ENCODE measurements around the gene RIC3. TPM values are rescaled to one million over a fixed set of nuclear protein-coding genes. Genes with fewer than 3 reads are reported as not detected.

Gene RIC3
- polyA plus RNA-seq, 4 donors: 8.6 to 19.2 (median 16.3) TPM

GRCh38 chr11:8070417-8071115, 98.3 kb downstream of the RIC3 start:
- no peak for DNase-seq (ENCODE audit: low read depth in 4 of 4, low spot score in 2 of 4)

- no peak for DNase-seq (ENCODE audit: low read depth in 4 of 4, low spot score in 2 of 4)
Observed at GRCh38 chr11:8069771-8070170, 99.1 kb downstream of the RIC3 start.

GRCh38 chr11:8068605-8069221, 100.1 kb downstream of the RIC3 start:
- DNase-seq (ENCODE audit: low read depth in 4 of 4, low spot score in 2 of 4): no peak

GRCh38 chr11:8067929-8068575, 100.8 kb downstream of the RIC3 start:
- DNase-seq (ENCODE audit: low read depth in 4 of 4, low spot score in 2 of 4): no peak

- DNase-seq (ENCODE audit: low read depth in 4 of 4, low spot score in 2 of 4): no peak
Observed at GRCh38 chr11:8067567-8067928, 101.3 kb downstream of the RIC3 start.

GRCh38 chr11:8066911-8067455, 101.8 kb downstream of the RIC3 start:
- no peak for DNase-seq (ENCODE audit: low read depth in 4 of 4, low spot score in 2 of 4)

GRCh38 chr11:8066036-8066910, 102.6 kb downstream of the RIC3 start:
- DNase-seq (ENCODE audit: low read depth in 4 of 4, low spot score in 2 of 4): no peak

- no peak for DNase-seq (ENCODE audit: low read depth in 4 of 4, low spot score in 2 of 4)
Observed at GRCh38 chr11:8065031-8065430, 103.8 kb downstream of the RIC3 start.

- DNase-seq (ENCODE audit: low read depth in 4 of 4, low spot score in 2 of 4): no peak
Observed at GRCh38 chr11:8063324-8063723, 105.5 kb downstream of the RIC3 start.

GRCh38 chr11:8062781-8063257, 106.0 kb downstream of the RIC3 start:
- no peak for DNase-seq (ENCODE audit: low read depth in 4 of 4, low spot score in 2 of 4)

GRCh38 chr11:8061555-8062428, 107.0 kb downstream of the RIC3 start:
- no peak for DNase-seq (ENCODE audit: low read depth in 4 of 4, low spot score in 2 of 4)

- no peak for DNase-seq (ENCODE audit: low read depth in 4 of 4, low spot score in 2 of 4)
Observed at GRCh38 chr11:8060801-8061554, 107.8 kb downstream of the RIC3 start.

- no peak for DNase-seq (ENCODE audit: low read depth in 4 of 4, low spot score in 2 of 4)
Observed at GRCh38 chr11:8060146-8060719, 108.6 kb downstream of the RIC3 start.

- no peak for DNase-seq (ENCODE audit: low read depth in 4 of 4, low spot score in 2 of 4)
Observed at GRCh38 chr11:8059571-8060011, 109.2 kb downstream of the RIC3 start.

GRCh38 chr11:8059030-8059429, 109.8 kb downstream of the RIC3 start:
- DNase-seq (ENCODE audit: low read depth in 4 of 4, low spot score in 2 of 4): no peak

GRCh38 chr11:8058216-8058615, 110.6 kb downstream of the RIC3 start:
- no peak for DNase-seq (ENCODE audit: low read depth in 4 of 4, low spot score in 2 of 4)

- no peak for DNase-seq (ENCODE audit: low read depth in 4 of 4, low spot score in 2 of 4)
Observed at GRCh38 chr11:8056810-8057463, 111.9 kb downstream of the RIC3 start.

Measured in left renal cortex interstitium (tissue), 4 donors.